Neural cell (in vitro differentiated cells): Measurements from ENCODE around the gene ZGLP1. TPM values are rescaled to one million over a fixed set of nuclear protein-coding genes. Genes with fewer than 3 reads are reported as not detected.

Source experiments
- H2AFZ ChIP-seq: fragments of 200-600, 300-800 bp; sonication (generic), shearing (Covaris generic); 2 replicates; pipeline ENCODE4 v1.6.0; 2014; ENCODE audit warnings: low read depth, mild to moderate bottlenecking, antibody characterized with exemption, low read length, moderate library complexity
- H3F3A ChIP-seq: fragments of 200-600 bp; shearing (Covaris generic); 2 replicates; pipeline ENCODE4 v1.6.1; 2016; ENCODE audit warnings: mild to moderate bottlenecking, moderate library complexity, mixed read lengths, antibody characterized with exemption, low read length; ENCODE audit not compliant: insufficient read depth, poor library complexity, severe bottlenecking
- H3K27ac ChIP-seq: fragments of 200-600, 300-800 bp; sonication (generic), shearing (Covaris generic); 2 replicates; pipeline ENCODE4 v1.5.1; 2014; ENCODE audit warnings: mild to moderate bottlenecking, low read length, moderate library complexity
- H3K27me3 ChIP-seq: fragments of 300-800, 200-600 bp; sonication (generic), shearing (Covaris generic); 2 replicates; pipeline ENCODE4 v1.6.0; 2014; ENCODE audit warnings: mild to moderate bottlenecking, low read depth, low read length, moderate library complexity; ENCODE audit not compliant: insufficient read depth
- H3K36me3 ChIP-seq: fragments of 300-800, 200-600 bp; sonication (generic), shearing (Covaris generic); 2 replicates; pipeline ENCODE4 v1.5.1; 2014; ENCODE audit warnings: mild to moderate bottlenecking, antibody characterized with exemption, low read length, moderate library complexity; ENCODE audit not compliant: insufficient read depth
- H3K4me2 ChIP-seq: fragments of 300-800, 200-600 bp; sonication (generic), shearing (Covaris generic); 2 replicates; pipeline ENCODE4 v1.6.0; 2014; ENCODE audit warnings: mild to moderate bottlenecking, low read length
- H3K4me3 ChIP-seq: fragments of 300-800, 200-600 bp; sonication (generic), shearing (Covaris generic); 2 replicates; pipeline ENCODE4 v1.5.1; 2014; ENCODE audit warnings: mild to moderate bottlenecking, low read length, moderate library complexity
- H3K79me2 ChIP-seq: fragments of 200-600 bp; shearing (Covaris generic); replicated peaks from 2 replicates; pipeline ENCODE4 v1.6.0; 2014; ENCODE audit warnings: mild to moderate bottlenecking, low read length, moderate library complexity; ENCODE audit not compliant: insufficient read depth
- H3K9ac ChIP-seq: fragments of 300-800, 200-600 bp; sonication (generic), shearing (Covaris generic); 2 replicates; pipeline ENCODE4 v1.6.1; 2016; ENCODE audit warnings: mild to moderate bottlenecking, low read length, mixed read lengths
- H3K9me2 ChIP-seq: fragments of 200-600 bp; shearing (Covaris generic); 2 replicates; pipeline ENCODE4 v1.6.1; 2016; ENCODE audit warnings: mild to moderate bottlenecking, low read length, mixed read lengths; ENCODE audit not compliant: insufficient read depth
- H3K9me3 ChIP-seq: fragments of 200-600, 300-800 bp; sonication (generic), shearing (Covaris generic); 2 replicates; pipeline ENCODE4 v1.6.1; 2016; ENCODE audit warnings: mild to moderate bottlenecking, mixed run types, low read length, moderate library complexity, mixed read lengths
- H4K20me1 ChIP-seq: fragments of 200-600 bp; shearing (Covaris generic); 2 replicates; pipeline ENCODE4 v1.6.1; 2016; ENCODE audit warnings: mild to moderate bottlenecking, mixed run types; ENCODE audit not compliant: insufficient read depth
- CTCF ChIP-seq: fragments of 450-650 bp; IDR thresholded peaks from 2 replicates; pipeline ENCODE4 v1.5.1; 2014; ENCODE audit warnings: antibody characterized with exemption, mild to moderate bottlenecking, moderate library complexity; ENCODE audit not compliant: poor library complexity, severe bottlenecking
- EP300 ChIP-seq: fragments of 450-650 bp; conservative IDR thresholded peaks from 2 replicates; pipeline ENCODE4 v1.6.1; 2014; ENCODE audit warnings: antibody characterized with exemption, mild to moderate bottlenecking, moderate library complexity; ENCODE audit not compliant: poor library complexity, severe bottlenecking
- EZH2 ChIP-seq: fragments of 200-600, 300-800 bp; shearing (Covaris generic), sonication (generic); IDR thresholded peaks from 2 replicates; pipeline ENCODE4 v1.6.1; 2014; ENCODE audit warnings: antibody characterized with exemption, low read length, borderline replicate concordance, mild to moderate bottlenecking; ENCODE audit not compliant: insufficient read depth, poor library complexity, severe bottlenecking
- MXI1 ChIP-seq: fragments of 450-650 bp; conservative IDR thresholded peaks from 2 replicates; pipeline ENCODE4 v1.6.1; 2014; ENCODE audit warnings: antibody characterized with exemption, mild to moderate bottlenecking; ENCODE audit not compliant: poor library complexity, severe bottlenecking
- POLR2AphosphoS5 ChIP-seq: IDR thresholded peaks from 2 replicates; pipeline ENCODE4 v1.6.1; 2012
- RAD21 ChIP-seq: fragments of 450-650 bp; conservative IDR thresholded peaks from 2 replicates; pipeline ENCODE4 v1.6.1; 2014; ENCODE audit warnings: antibody characterized with exemption, mild to moderate bottlenecking, moderate library complexity
- REST ChIP-seq: IDR thresholded peaks from 2 replicates; pipeline ENCODE4 v1.6.1; 2012; ENCODE audit warnings: borderline replicate concordance
- SMC3 ChIP-seq: fragments of 450-650 bp; conservative IDR thresholded peaks from 2 replicates; pipeline ENCODE4 v1.6.1; 2014; ENCODE audit warnings: antibody characterized with exemption, mild to moderate bottlenecking, moderate library complexity; ENCODE audit not compliant: poor library complexity
- TAF1 ChIP-seq: IDR thresholded peaks from 2 replicates; pipeline ENCODE4 v1.6.1; 2012; ENCODE audit warnings: low read depth
- polyA plus RNA-seq: library from polyadenylated mRNA; depleted of rRNA; stranded (reverse); fragments of >200 nt; gene quantifications from 2 replicates; pipeline ENCODE4 v1.2.3, GENCODE V29; 2014

Gene ZGLP1
- polyA plus RNA-seq, 1 donor from 2014 or later, result 22.8 TPM

GRCh38 chr19:10339977-10340376 is 30.4 kb upstream of the ZGLP1 start:
- Histone ChIP-seq H3K9ac (no peak overlapping the region), H4K20me1 (no peaks in the 10 kb centered on the region), H3K36me3 (no peaks in the 10 kb centered on the region), H3K4me3 (no peak overlapping the region), H3K9me2 (no peaks in the 10 kb centered on the region), H3F3A (no peaks in the 10 kb centered on the region), H3K79me2 (no peaks in the 10 kb centered on the region), H3K9me3 (no peaks in the 10 kb centered on the region), H2AFZ (no peak overlapping the region), H3K27ac (no peak overlapping the region), H3K4me2 (no peak overlapping the region), H3K27me3 (no peaks in the 10 kb centered on the region)
- TF ChIP-seq POLR2AphosphoS5 (no peak), CTCF (no peak), REST (no peak), SMC3 (no peak)

- Histone ChIP-seq H2AFZ (no peak within 1 kb of the TSS), H3F3A (no peaks in the 10 kb centered on the region), H3K79me2 (no peaks in the 10 kb centered on the region), H3K4me3 (no peak within 1 kb of the TSS), H3K4me2 (no peak within 1 kb of the TSS), H3K27me3 (no peaks in the 10 kb centered on the region), H4K20me1 (no peaks in the 10 kb centered on the region), H3K27ac (no peak within 1 kb of the TSS), H3K9me3 (no peaks in the 10 kb centered on the region), H3K9ac (no peak within 1 kb of the TSS), H3K9me2 (no peaks in the 10 kb centered on the region), H3K36me3 (no peaks in the 10 kb centered on the region)
- TF ChIP-seq RAD21, result no peak
- no peak for TF ChIP-seq CTCF
- TF ChIP-seq TAF1, result no peak
- no peak for TF ChIP-seq EP300
- TF ChIP-seq EZH2, result no peak
- no peak for TF ChIP-seq POLR2AphosphoS5
- TF ChIP-seq MXI1, result no peak
- no peak for TF ChIP-seq SMC3
- TF ChIP-seq REST, result no peak
These were observed 29.9 kb upstream of the ZGLP1 start, which contains the start of gene ICAM3 for GRCh38 chr19:10339380-10339960. ICAM3 (minus strand) TSS chr19:10339624; CDS start chr19:10339614, 10 bp downstream.
